CD4-positive, alpha-beta T cell treated with Interleukin-10 for 1 hour (primary cell): ENCODE measurements around the gene TCF4.

Experiments used
- DNase-seq: peaks from one replicate; pipeline ENCODE4 v3.0.0-alpha.2; 2020

Gene TCF4

GRCh38 chr18:55374741-55375140, 213.3 kb downstream of the TCF4 start:
- DNase-seq = no peak

GRCh38 chr18:55372209-55372608, 215.8 kb downstream of the TCF4 start:
- no peak for DNase-seq

- no peak for DNase-seq
Observed at GRCh38 chr18:55370936-55371335, 217.1 kb downstream of the TCF4 start.

GRCh38 chr18:55369346-55369745, 218.6 kb downstream of the TCF4 start:
- DNase-seq = no peak

DNA sequence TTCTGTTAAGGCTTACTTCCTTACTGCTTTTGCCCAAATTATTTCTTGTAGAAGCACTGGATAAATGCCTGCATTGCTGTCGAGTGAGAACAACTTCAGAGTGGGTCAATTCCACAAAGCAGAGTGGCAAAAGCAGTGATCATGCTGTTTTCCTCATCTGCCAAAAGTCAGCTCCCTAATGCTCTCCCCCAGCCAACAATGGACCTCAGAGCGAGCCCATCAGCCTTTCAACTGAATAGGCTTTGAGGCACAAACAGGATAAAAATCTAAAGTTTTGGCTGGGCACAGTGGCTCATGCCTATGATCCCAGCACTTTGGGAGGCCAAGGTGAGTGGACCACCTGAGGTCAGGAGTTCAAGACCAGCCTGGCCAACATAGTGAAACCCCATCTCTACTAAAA, 222.7 kb downstream of the TCF4 start:
- no peak for DNase-seq

DNA sequence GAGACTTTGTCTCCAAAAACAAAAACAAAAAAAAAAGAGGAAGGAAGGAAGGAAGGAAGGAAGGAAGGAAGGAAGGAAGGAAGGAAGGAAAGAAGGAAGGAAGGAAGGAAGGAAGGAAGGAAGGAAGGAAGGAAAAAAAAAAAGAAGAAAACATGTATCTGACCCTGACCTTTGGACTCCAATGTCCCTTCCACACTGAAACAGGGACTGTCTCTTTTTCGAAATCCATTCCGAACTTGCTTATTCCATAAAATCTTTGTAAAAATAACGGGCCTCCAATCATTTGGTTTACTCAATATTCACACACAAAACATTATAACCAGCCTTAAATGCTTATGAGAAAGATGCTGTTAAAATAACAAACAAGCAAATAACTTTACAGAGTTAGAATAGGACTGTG, 225.7 kb downstream of the TCF4 start:
- no peak for DNase-seq

GRCh38 chr18:55361492-55362250, 226.3 kb downstream of the TCF4 start:
- no peak for DNase-seq

DNA sequence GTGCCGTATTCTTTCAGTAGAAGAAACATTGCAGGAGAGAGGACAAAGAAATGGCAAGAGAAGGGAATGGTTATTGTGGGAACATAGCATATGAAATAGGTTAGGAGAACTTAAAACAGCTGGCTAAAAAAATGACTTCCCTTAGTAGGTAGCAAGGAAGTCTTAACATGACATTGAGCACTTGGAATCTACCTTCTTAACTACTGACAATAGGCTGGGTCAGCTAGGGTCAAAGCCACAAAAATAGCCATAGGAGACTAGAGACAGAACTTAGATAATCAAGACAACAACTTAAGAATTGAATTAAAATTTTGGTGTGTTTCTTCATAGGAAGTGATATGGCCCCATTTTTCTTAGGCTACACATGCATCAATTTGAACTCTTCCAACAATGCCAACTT, 227.9 kb downstream of the TCF4 start:
- no peak for DNase-seq

DNA sequence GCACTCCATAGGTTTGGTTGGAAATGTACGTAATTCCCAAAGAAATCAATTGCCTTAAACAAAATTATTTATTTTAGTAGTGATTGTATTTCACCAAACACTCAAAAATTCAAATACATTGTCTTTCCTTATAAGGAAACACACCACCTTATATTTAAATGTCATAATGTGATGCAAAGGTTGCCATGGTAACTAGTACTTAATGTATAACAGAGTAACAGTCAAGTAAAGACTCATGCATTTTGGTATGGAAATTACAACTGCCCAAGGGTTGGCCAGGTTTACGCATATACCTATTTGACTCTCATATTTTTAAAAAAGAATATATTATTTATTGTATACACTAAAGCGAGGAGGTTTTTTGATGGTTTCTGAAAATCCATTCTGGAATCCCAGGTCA, 231.2 kb downstream of the TCF4 start:
- no peak for DNase-seq

GRCh38 chr18:55355223-55355622, 232.8 kb downstream of the TCF4 start:
- DNase-seq = no peak

DNA sequence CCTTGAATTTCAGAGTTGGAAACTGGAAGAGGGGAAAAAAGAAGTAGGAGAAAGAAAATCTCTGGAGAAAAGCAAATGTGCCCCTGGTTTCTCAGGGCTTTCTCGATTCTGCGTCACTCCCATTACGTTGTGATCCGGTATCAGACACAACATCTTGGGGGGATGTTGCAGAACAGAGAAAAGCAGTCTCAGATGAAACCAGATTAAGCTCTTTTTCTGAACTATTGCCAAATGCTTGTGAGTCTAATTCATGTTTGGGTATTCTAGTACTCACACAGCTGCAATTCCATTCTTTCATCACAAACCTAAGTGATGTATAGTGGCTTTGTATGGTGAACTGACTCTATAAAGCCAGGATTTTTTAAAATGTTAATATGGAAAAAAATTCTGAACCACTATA, 233.2 kb downstream of the TCF4 start:
- no peak for DNase-seq

DNA sequence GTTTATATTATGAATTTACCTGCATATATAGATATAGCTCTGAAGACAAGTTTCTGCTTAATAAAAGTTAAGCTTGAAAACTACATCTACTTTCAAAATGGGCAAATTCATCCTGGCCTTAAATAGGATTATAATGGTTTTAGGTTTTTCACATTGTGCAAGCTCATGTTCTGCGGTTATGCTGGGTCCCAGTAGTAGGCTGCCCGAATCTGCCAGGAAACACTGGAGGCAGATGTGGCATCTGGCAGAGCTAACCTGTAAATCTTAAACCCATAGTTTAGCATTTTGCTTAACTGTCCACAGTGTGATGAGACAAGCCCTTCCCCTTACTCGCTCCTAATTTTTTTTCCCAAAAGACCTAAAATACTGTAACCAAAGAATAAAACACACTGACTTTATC, 234.2 kb downstream of the TCF4 start:
- no peak for DNase-seq

DNA sequence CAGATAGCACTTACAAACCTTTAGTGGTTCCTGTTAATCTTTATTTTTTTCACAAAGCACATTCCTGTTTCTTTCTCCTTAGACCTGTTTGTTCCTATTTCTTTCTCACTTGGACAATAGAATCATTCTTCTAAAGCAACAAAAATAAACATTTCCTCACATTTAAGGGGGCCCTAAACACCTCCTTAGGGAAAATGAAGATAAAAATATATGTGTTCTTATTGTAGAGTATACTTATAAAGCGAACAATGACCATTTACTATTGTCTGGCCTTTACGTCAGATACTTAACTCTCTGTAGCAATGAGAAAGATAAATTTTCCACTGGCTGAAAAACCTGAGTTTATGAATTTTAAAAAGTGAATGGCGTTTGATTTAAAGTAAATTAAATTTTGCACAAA, 234.6 kb downstream of the TCF4 start:
- no peak for DNase-seq

GRCh38 chr18:55351980-55352714, 235.8 kb downstream of the TCF4 start:
- no peak for DNase-seq

DNA sequence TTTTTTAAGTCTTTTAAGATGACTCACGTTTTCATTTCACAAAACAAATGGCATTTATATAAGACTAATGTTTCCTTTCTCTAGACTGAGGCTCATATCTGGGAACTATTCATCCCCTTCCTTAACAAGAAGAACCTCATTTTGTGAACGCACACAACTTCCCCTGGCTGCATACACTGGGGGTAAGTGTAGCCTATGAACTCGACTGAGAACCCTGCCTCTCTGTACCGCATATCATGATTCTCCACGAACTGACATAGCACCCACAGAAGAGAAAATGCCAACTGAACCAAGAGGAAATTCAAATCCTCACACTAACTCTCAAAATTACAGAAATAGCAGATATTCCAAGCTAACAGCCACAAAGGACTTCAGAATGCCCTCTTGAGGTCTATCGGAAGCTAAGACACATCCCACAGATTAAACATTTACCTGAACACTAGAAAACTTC, 236.7 kb downstream of the TCF4 start:
- DNase-seq = no peak

DNA sequence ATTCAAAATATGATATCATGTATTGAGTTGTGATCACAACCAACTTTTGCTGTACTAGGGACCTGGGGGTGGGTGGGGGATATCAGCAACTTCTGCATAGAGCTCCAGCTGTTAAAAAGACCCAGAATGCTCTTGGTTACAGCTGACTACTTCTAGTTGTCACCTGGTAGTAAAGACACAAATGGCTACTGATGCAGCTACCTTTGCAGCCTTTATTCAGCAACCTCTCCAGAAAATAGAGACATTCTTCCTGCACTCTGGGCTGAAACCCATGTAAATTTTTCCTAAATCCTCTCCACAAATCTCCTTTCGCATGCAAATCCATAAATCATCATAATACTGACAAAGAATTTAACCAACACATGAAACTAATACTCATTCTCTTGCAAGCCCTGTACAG, 238.3 kb downstream of the TCF4 start:
- no peak for DNase-seq

- DNase-seq = no peak
Observed at GRCh38 chr18:55346961-55347740, 240.8 kb downstream of the TCF4 start.

DNA sequence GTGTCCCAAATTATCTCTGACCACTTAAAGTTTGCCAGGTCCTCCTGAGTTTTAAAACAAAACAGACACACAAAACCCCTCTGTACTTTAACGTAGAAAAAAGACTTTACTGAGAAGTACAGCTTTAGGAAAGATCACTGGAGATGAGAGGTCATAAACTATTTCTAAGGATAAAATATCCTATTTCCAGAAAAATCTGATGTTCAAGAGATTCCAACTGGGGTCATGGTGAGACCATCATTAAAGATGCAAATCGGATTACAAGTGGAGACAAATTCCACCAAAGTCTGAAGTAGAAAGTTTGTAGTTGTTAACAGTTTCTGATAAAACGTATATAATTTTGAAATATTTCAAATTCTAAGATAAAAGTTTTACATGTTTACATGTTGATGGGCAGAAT, 241.6 kb downstream of the TCF4 start:
- no peak for DNase-seq

DNA sequence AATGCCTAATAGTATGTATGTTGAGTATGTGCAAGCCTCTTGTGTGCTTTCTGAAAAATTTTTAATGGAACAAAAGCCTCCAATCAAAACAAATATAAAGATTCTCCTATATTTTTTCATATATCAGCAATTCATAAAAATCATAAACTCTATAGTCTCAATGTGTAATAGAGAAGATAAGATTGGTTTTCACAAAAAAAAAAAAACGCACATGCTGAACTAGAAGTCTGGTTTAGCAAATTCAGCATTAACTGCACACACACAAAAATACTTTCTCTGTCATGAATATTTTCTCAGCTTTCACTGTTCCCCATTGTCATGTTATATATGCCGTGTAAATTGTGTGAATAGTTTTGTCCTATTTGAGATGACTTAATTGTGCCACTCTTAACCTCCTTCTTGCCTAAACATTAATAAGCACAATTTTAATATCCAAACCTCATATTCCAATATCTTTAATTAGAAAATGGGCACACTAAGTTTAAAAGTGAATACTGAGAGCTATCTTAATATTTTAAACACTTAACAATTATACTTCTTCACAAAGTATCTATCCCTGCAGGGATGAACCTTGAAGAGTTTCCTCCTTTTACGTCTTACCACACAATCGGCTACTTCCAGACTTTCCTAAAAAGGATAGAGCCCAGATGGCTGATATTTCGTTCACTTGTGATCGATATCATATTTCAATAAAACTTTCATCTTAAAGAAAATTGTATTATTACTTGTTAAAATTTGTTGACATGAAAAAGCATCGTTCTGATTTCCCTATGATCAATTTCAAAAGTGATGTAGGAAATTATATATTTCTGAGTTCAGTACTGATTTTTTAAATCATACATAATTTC, 242.7 kb downstream of the TCF4 start:
- DNase-seq = no peak

DNA sequence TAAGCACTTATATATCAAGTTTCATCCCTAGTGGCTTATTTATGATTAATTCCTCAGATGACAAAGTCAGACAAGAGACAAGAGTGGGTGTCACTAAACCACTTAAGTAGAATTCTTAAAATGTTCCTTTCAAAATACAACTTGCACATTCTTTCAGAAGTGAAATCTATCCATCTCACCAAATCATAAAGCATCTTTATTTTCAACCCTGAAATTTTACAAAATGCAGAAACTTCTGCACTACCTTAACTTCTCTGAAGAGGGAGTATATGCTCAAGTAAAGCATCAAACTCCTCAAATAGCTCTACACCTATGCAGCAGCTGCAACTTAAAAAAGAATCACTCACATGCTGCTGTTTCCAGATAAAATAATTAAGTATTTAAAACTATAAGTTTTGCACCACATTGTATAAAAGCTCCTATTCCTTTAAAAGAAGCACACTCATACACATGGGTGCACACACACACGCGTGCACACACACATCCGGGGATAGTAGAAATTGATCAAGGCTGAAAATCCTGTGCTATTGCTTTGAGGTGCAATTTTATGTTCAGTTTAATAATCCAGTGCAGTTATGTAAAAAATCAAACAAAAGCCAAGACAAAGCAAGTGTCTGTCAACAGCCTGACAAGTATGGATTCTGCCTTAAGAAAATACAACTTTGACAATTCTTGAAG, 244.5 kb downstream of the TCF4 start:
- no peak for DNase-seq

DNA sequence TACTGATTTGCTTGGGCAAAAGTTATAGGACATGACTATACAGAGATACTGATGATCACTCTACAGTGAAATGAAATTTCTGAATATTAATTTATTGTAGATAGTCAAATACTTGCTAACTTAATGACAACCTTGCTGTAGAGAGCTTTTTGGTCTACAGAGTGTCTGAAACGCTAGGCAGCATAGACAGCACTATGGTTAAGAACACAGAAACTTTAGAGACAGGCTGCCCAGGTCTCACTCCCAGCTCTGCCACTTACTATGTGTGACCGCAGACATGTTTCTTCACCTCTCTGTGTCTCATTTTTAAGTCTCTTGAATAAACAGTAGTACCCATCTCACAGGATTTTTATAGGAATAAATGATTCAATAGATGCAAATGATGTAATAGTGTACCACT, 247.0 kb downstream of the TCF4 start:
- no peak for DNase-seq

GRCh38 chr18:55339990-55340389, 248.0 kb downstream of the TCF4 start:
- no peak for DNase-seq
